Activated B cell treated with CpG ODN at 0.5 μM for 24 hours (primary cell): ENCODE measurements around the gene SIPA1L3. TPM values are rescaled to one million over a fixed set of nuclear protein-coding genes. Genes with fewer than 3 reads are reported as not detected.

Source experiments
- ATAC-seq: fragments of 200-7000 bp; cut with Tn5 transposase; one replicate; pipeline ENCODE4 v1.10.0; 2021; ENCODE audit warnings: low read depth, mild to moderate bottlenecking, moderate library complexity
- CTCF ChIA-PET: fragments of 350-600 bp; sonication (Branson Sonifier 250); formaldehyde crosslinking; loops from one replicate; lab custom pipeline; 2021; ENCODE audit warnings: antibody characterized with exemption; lab: Charles Lee
- POLR2A ChIA-PET: fragments of 350-600 bp; sonication (Branson Sonifier 250); formaldehyde crosslinking; loops from one replicate; lab custom pipeline; 2021; ENCODE audit warnings: antibody characterized with exemption; lab: Charles Lee
- DNase-seq: peaks from one replicate; pipeline ENCODE4 v3.0.0; 2022
- H3K27ac Mint-ChIP-seq: one replicate; pipeline ENCODE4 v1.8.0; 2020; ENCODE audit warnings: mixed read lengths
- H3K27me3 Mint-ChIP-seq: one replicate; pipeline ENCODE4 v1.8.0; 2021; ENCODE audit warnings: mixed read lengths
- H3K36me3 Mint-ChIP-seq: one replicate; pipeline ENCODE4 v1.8.0; 2021; ENCODE audit warnings: low read depth, mixed read lengths
- H3K4me1 Mint-ChIP-seq: one replicate; pipeline ENCODE4 v1.8.0; 2021; ENCODE audit warnings: mixed read lengths
- H3K4me3 Mint-ChIP-seq: one replicate; pipeline ENCODE4 v1.8.0; 2020; ENCODE audit warnings: mild to moderate bottlenecking, mixed read lengths
- H3K9me3 Mint-ChIP-seq: one replicate; pipeline ENCODE4 v1.8.0; 2020; ENCODE audit warnings: mixed read lengths
- intact Hi-C: fragments of 100-400 bp; cut with micrococcal nuclease; formaldehyde crosslinking; loops from one replicate; pipeline ENCODE4 v1.15.1; 2024
- total RNA-seq: library from RNA; stranded (reverse); gene quantifications from 2 replicates; pipeline ENCODE4 v1.2.3, GENCODE V29; 2022
- TF ChIP-seq, protein P1 (sequence below): fragments of 200-600 bp; IDR thresholded peaks from one replicate; pipeline ENCODE4 v1.8.0; 2022; ENCODE audit warnings: antibody characterized with exemption, mild to moderate bottlenecking

The SIPA1L3 gene
- total RNA-seq, 1 donor from 2014 or later, result 145 TPM

- peak overlapping the region; percentile 98 for H3K27ac Mint-ChIP-seq
Measured at GRCh38 chr19:38030686-38031422, 123.8 kb downstream of the SIPA1L3 start.

GRCh38 chr19:38031423-38031770, 124.4 kb downstream of the SIPA1L3 start:
- POLR2A ChIA-PET, result interaction anchor here (0.5 to 9.6 kb wide), 6 partner anchors 15 to 125 kb away, joined by 3 to 192 read pairs (median 32); partner anchors contain the start of genes SIPA1L3 and WDR87
- H3K27me3 Mint-ChIP-seq, result no peaks in the 10 kb centered on the region
- TF ChIP-seq, protein P1, sequence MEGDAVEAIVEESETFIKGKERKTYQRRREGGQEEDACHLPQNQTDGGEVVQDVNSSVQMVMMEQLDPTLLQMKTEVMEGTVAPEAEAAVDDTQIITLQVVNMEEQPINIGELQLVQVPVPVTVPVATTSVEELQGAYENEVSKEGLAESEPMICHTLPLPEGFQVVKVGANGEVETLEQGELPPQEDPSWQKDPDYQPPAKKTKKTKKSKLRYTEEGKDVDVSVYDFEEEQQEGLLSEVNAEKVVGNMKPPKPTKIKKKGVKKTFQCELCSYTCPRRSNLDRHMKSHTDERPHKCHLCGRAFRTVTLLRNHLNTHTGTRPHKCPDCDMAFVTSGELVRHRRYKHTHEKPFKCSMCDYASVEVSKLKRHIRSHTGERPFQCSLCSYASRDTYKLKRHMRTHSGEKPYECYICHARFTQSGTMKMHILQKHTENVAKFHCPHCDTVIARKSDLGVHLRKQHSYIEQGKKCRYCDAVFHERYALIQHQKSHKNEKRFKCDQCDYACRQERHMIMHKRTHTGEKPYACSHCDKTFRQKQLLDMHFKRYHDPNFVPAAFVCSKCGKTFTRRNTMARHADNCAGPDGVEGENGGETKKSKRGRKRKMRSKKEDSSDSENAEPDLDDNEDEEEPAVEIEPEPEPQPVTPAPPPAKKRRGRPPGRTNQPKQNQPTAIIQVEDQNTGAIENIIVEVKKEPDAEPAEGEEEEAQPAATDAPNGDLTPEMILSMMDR, result no peak
- H3K27ac Mint-ChIP-seq, result peak overlapping the region; percentile 98
- H3K4me1 Mint-ChIP-seq, result peaks cover 89% of the 10 kb centered on the region
- peaks cover 4% of the 10 kb centered on the region for H3K9me3 Mint-ChIP-seq
- H3K36me3 Mint-ChIP-seq, result peaks cover 29% of the 10 kb centered on the region
- ATAC-seq (no peak), DNase-seq (no peak)
- CTCF ChIA-PET, result interaction anchor here (0.6 to 1.3 kb wide), 3 partner anchors 14 to 28 kb away, joined by 3 to 4 read pairs (median 3); no protein-coding TSS in a partner anchor
- intact Hi-C loops, result no loop called here
- no peak overlapping the region for H3K4me3 Mint-ChIP-seq

More at GRCh38 chr19:38030686-38031422, 123.8 kb downstream of the SIPA1L3 start:
- peaks cover 89% of the 10 kb centered on the region for H3K4me1 Mint-ChIP-seq
- H3K27me3 Mint-ChIP-seq, result no peaks in the 10 kb centered on the region
- TF ChIP-seq, protein P1, result no peak
- no peak overlapping the region for H3K4me3 Mint-ChIP-seq
- POLR2A ChIA-PET, result interaction anchor here (0.6 to 9.6 kb wide), 5 partner anchors 16 to 124 kb away, joined by 3 to 192 read pairs (median 3); partner anchors contain the start of gene SIPA1L3
- ATAC-seq (no peak), DNase-seq (no peak)
- peaks cover 29% of the 10 kb centered on the region for H3K36me3 Mint-ChIP-seq
- peaks cover 4% of the 10 kb centered on the region for H3K9me3 Mint-ChIP-seq
- CTCF ChIA-PET, result interaction anchor here (0.6 to 1.3 kb wide), 4 partner anchors 13 to 299 kb away, joined by 3 to 4 read pairs (median 3); no protein-coding TSS in a partner anchor
- intact Hi-C loops, result no loop called here

DNA sequence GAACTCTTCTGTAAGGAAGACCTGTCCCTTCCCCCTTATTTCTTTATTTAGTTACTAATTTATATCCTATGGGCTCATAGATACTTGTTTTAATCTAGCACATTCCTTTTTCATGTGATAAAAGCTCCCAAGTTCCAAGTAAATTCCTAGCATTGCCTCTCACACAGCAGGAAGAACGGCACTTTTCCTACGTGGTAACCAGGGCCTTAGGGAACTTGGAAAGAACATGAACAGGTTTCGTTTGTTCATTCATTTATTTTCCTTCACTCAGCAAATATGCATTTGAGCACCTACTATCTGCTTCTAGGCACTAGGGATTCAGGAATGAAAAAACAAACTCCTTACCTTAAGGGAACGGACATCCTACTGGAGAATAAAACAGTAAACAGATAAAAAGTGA, 125.1 kb downstream of the SIPA1L3 start:
- peaks cover 91% of the 10 kb centered on the region for H3K4me1 Mint-ChIP-seq
- no peak for DNase-seq
- CTCF ChIA-PET, result no interaction called here
- POLR2A ChIA-PET, result interaction anchor here (0.5 to 9.6 kb wide), 7 partner anchors 8 to 125 kb away, joined by 7 to 192 read pairs (median 27); partner anchors contain the start of genes SIPA1L3 and WDR87
- ATAC-seq, result no peak
- intact Hi-C loops, result no loop called here
- peaks cover 32% of the 10 kb centered on the region for H3K36me3 Mint-ChIP-seq
- peaks cover 4% of the 10 kb centered on the region for H3K9me3 Mint-ChIP-seq
- peak overlapping the region; percentile 98 for H3K27ac Mint-ChIP-seq
- TF ChIP-seq, protein P1, result no peak
- H3K27me3 Mint-ChIP-seq, result no peaks in the 10 kb centered on the region
- no peak overlapping the region for H3K4me3 Mint-ChIP-seq

GRCh38 chr19:38032951-38033350, 125.9 kb downstream of the SIPA1L3 start:
- intact Hi-C loops, result loop anchor here (1.0 kb wide), 5 partner anchors 8 to 131 kb away; no protein-coding TSS in a partner anchor
- ChIA-PET CTCF (interaction anchor here (1.1 to 4.7 kb wide), 7 partner anchors 11 to 128 kb away, joined by 4 to 43 read pairs (median 9); partner anchors contain the start of genes SIPA1L3 and WDR87), POLR2A (interaction anchor here (1.0 to 9.6 kb wide), 22 partner anchors 9 to 231 kb away, joined by 3 to 192 read pairs (median 13); partner anchors contain the start of genes SIPA1L3, SPINT2 and WDR87)
- TF ChIP-seq, protein P1, result no peak
- no peak for DNase-seq
- Mint-ChIP-seq H3K4me3 (peak overlapping the region; percentile 79), H3K36me3 (peaks cover 37% of the 10 kb centered on the region), H3K27me3 (no peaks in the 10 kb centered on the region), H3K27ac (peak overlapping the region; percentile 98), H3K9me3 (peaks cover 4% of the 10 kb centered on the region), H3K4me1 (peaks cover 92% of the 10 kb centered on the region)
- no peak for ATAC-seq
